ENCODE data around the gene PPM1K.
"Not testable (repeated sequence)": the region's sequence is repeated elsewhere in the genome, so short reads cannot be mapped to it uniquely, and the experiment has no call there.

Gene PPM1K

DNA sequence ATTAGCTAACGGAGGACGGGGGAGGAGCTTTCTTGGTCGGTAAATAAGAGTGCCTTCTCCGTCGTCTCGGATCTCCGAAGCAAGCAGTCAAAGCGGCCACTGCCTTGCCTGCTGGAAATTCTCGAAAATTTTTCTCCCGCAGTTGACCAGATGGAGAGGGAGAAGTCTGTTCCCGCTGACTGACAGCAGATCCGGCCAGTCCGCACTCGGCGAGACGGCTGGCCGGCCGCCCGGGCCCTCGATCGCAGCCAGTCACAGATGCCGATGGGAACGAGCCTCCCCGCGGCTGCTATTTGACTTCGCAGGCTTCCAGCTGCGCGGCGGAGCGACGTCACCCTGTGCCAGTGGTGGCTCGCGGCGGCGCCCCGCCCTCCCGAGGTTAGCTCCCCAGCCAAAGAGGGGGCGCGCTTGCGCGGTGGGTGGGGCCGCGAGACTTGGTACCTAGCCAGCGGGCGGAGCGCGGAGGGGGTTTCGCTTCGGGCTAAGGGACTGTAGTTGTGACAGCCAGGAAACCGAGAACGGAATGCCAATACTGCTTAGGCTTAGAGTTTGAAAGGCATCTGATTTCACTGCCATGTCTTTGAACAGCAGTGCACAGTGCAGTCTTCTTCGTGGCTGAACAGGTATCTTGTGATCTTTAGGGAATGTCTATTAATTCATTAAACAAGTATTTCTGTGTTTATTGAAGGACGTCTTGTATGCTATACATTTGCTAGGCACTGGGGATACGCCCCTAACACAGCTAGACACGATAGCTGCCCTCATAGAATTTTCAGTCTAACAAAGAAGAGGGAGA lies at the start of gene PPM1K:
TSS of gene PPM1K (minus strand) at position 123 of the 796 bp plus-strand sequence. CDS start 5,978 bp downstream, outside the sequence.
- DNase-seq: peak; percentile 89

DNA sequence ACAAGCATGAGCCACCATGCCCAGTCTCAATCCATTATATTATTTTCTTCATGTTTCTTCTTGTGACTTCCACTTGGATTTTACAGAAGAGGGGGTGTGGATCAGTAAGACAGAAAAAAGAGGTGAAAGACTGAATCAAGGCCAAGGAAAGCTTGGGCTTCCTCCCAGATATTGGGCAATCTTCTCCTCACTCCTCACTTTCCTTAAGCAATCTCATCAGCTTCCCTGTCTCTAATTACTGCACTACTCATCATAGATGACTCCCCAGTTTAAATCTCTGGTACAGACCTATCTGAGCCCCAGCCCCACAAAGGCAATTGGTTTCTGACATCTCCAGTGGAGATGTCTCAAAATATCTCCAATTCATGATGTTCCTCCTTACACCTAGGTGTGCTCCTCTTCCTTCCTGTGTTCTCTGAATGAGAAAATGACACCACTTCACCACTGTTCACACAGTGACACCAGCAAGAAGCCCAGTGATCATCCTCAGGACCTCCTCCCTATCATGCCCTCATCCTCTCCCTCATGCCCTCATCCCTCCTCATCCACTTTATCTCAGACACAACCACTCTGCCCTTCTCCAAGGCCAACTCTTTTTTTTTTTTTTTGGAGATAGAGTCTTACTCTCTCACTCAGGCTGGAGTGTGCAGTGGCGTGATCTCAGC lies 49.5 kb upstream of the PPM1K start:
- DNase-seq: no peak

DNA sequence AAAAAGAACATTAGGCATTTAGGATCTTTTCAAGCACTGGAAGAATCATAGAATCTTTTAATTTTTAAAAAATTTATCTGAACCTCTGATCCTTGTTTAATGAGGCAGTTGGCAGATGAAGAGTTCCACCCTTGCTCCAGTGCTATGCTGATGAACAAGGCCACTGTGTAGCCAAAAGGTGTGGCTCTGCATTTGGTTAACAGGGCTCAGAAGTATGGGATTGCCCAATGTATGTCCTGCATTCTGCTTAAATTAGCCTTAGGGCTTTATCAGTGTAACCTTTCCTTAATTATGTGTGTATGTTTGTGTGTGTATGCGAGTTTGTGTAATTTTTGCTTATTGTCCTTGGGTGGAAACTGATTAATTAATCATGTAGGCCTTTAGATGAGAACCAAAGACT lies 43.3 kb upstream of the PPM1K start:
- DNase-seq: no peak

GRCh38 chr4:88320780-88321373 lies 36.5 kb upstream of the PPM1K start:
- DNase-seq: no peak

DNA sequence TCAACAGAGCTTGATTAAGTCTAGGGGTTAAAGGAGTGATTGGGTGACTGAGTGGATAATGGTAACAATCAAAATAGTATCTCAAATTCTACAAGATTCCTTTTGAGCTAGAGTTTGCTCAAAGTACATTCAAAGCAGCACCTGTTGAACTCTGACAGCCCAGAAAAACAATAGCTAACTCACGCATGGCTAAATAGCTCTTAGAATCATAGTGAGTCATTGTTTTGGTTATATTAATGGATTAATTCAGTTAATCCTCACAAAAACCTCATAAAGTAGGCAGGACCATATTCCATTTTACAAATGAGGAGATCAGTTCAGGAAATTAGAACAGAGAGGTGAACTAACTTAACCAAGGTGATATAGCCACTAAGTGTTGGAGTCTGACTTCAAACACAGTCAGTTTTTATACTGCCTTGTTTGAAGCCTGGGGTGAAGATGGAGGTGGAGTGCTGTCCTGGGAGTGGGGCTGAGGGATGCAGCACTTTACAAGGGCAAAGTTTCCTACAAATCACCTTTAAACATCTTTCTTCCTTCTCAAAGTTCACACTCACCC lies 35.9 kb upstream of the PPM1K start:
- no peak for DNase-seq

- DNase-seq: no peak
These were observed 34.5 kb upstream of the PPM1K start for GRCh38 chr4:88318751-88319350.

GRCh38 chr4:88315460-88316017 lies 31.2 kb upstream of the PPM1K start:
- DNase-seq: no peak

GRCh38 chr4:88313088-88313624 lies 28.8 kb upstream of the PPM1K start:
- not testable (repeated sequence) for DNase-seq

DNA sequence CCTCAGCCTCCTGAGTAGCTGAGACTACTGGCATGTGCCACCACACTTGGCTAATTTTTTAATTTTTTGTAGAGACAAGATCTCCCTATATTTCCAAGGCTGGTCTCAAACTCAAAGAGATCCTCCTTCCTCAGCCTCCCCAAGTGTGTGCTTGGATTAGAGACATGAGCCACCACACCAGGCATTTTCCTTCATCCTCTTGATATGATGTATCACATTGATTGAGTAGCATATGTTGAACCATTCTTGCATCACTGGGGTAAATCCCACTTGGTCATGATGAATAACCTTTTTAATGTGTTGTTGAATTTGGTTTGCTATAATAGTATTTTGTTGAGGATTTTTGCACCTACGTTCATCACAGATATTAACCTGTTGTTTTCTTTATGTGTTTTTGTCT lies 24.2 kb upstream of the PPM1K start:
- no peak for DNase-seq

- no peak for DNase-seq
These were observed 13.5 kb upstream of the PPM1K start for GRCh38 chr4:88297725-88298454.

GRCh38 chr4:88297212-88297516 lies 12.8 kb upstream of the PPM1K start:
- DNase-seq: no peak

DNA sequence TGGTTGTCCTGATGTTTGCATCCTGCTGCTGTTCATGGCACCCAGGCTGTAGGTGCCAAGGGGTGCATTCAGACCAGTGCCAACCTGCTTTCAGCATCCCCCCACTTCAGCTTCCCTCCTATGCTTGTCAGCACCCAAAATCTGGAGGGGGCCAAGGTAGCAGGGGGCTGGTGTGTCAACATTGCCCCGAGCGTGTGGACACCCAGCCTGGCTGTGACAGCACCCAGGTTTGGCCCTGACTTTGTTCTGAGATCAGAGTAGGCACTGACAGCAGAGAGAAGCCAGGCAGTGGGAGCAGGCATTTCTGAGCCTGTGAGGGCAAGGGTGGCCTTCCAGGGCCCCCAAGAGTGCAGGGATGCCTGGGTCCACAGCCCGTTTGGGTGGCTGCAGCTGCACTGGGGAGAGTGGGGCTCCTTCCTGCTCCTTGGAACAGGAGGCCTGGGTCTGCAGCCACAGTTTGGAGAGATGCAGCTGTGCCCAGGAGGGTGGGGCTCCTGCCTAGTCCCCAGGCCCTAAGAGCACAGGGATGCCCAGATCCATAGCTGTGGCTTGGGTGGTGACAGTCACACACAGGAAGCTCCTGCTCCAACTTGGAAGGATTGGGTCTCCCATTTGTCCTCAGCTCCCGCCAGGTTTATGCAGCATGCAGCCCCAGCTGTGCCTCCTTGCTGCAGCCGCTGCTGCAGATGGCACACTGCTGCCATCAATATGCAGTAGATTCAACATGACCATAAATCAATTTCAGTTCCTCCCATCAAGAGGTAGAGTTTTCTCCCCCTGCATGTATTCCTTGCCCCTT lies 12.3 kb upstream of the PPM1K start:
- DNase-seq: no peak

DNA sequence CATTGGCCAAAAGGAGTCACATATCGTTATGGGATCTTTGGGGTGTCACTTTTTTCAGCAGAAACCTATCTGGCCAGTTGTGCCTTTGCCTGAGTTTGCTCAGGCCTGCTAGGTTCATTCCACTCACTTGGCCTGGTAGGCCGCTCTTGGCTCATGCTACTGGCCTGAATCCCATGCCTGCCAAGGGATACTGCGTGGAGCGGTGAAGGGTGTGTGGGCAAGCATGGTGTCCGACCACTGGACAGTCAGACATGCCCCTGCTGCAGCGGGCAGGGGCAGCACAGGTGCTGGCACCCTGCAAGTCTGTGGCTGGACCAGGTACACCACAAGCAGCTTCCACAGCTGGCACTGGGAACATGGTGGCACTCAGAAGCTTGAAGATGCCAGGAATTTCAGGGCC lies 11.3 kb upstream of the PPM1K start:
- DNase-seq: no peak

DNA sequence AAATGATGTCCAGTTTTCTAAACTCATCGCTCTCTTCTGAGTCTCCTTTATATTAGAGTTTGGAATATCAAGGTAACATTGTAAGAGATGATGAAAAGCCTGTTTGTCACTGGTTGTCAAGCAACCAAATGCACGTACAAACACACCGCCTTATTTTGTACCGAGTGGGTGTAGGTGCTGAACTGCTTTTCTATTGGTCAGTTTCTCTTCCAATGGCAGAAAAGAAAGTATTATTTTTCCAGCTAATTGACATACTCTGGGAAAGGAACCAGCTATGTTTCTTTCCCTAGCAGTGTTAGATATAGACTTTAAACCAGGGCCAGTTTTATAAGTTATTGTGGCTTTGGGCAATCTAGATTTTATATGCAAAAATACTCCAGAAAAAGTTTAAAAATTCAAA lies 6.6 kb upstream of the PPM1K start:
- no peak for DNase-seq

DNA sequence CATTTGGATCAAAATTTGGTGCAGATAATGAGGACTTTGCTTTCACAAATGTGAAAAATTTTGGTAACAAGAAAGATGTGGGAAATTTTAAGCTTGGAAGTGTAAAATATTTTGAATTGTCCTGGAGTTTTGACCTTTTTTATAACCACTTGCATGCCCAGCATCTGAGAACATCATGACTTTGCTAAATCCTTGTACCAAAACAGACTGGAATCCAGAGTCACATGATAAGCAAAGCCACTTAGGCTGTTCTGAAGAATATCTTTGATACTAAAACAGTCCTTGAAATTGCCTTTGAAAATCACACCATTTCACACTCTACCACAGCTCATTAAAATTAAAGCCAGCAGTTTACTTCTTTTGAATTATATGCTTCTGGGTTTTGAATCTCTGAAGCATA lies 2.5 kb upstream of the PPM1K start:
- no peak for DNase-seq

- DNase-seq: no peak
These were observed 883 bp upstream of the PPM1K start for GRCh38 chr4:88285235-88285653.

- no peak for DNase-seq
These were observed 511 bp downstream of the PPM1K start for GRCh38 chr4:88283661-88284438.

- DNase-seq: no peak
These were observed 4.0 kb downstream of the PPM1K start for GRCh38 chr4:88280228-88280795.

GRCh38 chr4:88277711-88278225 lies 6.6 kb downstream of the PPM1K start:
- no peak for DNase-seq
